OCI-LY3 (cell line): Measurements from ENCODE around the gene VRTN.

ENCODE experiments used
- H2AFZ ChIP-seq: fragments of 200-600, 300-600 bp; shearing (Covaris generic); 2 replicates; pipeline ENCODE4 v1.6.0; 2014; ENCODE audit warnings: antibody characterized with exemption, low read depth, low read length
- H3K27ac ChIP-seq: fragments of 200-600, 300-600 bp; sonication (generic); 2 replicates; pipeline ENCODE4 v1.5.1; 2014; ENCODE audit warnings: mild to moderate bottlenecking, low read length, moderate library complexity, mixed read lengths
- H3K27me3 ChIP-seq: fragments of 200-600, 300-600 bp; sonication (generic); 2 replicates; pipeline ENCODE4 v1.6.1; 2014; ENCODE audit warnings: low read depth, low read length, mixed read lengths
- H3K36me3 ChIP-seq: fragments of 200-600, 300-600 bp; sonication (generic); replicated peaks from 2 replicates; pipeline ENCODE3; 2014; ENCODE audit warnings: low read depth, low read length, mixed read lengths
- H3K4me1 ChIP-seq: fragments of 300-600, 200-600 bp; sonication (generic); 2 replicates; pipeline ENCODE4 v1.6.1; 2014; ENCODE audit warnings: low read length, mixed read lengths
- H3K4me2 ChIP-seq: fragments of 200-600, 300-600 bp; sonication (generic); 2 replicates; pipeline ENCODE4 v1.6.1; 2014; ENCODE audit warnings: low read length, mixed read lengths
- H3K4me3 ChIP-seq: fragments of 300-600, 200-600 bp; sonication (generic); 2 replicates; pipeline ENCODE4 v1.5.1; 2014; ENCODE audit warnings: antibody characterized with exemption, mild to moderate bottlenecking, low read length, moderate library complexity
- H3K79me2 ChIP-seq: fragments of 300-600, 200-600 bp; shearing (Covaris generic); 2 replicates; pipeline ENCODE4 v1.6.1; 2014; ENCODE audit warnings: mild to moderate bottlenecking, low read length, mixed read lengths
- H3K9ac ChIP-seq: fragments of 300-600, 200-600 bp; shearing (Covaris generic); 2 replicates; pipeline ENCODE4 v1.6.0; 2014; ENCODE audit warnings: mild to moderate bottlenecking, low read length, moderate library complexity
- H3K9me3 ChIP-seq: fragments of 200-600, 300-600 bp; shearing (Covaris generic); 2 replicates; pipeline ENCODE4 v1.6.1; 2014; ENCODE audit warnings: low read length, mixed read lengths; ENCODE audit not compliant: insufficient read depth
- H4K20me1 ChIP-seq: fragments of 200-600, 300-600 bp; sonication (generic); 2 replicates; pipeline ENCODE4 v1.6.1; 2016; ENCODE audit warnings: low read length, mixed read lengths; ENCODE audit not compliant: insufficient read depth
- CTCF ChIP-seq: fragments of 200-600, 300-600 bp; sonication (generic); IDR thresholded peaks from 2 replicates; pipeline ENCODE4 v1.5.1; 2014; ENCODE audit warnings: antibody characterized with exemption, low read length, low read depth
- EZH2phosphoT487 ChIP-seq: fragments of 200-600 bp; shearing (Covaris generic); IDR thresholded peaks from 2 replicates; pipeline ENCODE4 v1.6.1; 2018; ENCODE audit warnings: antibody characterized with exemption, mixed run types, low read depth

Gene VRTN

DNA sequence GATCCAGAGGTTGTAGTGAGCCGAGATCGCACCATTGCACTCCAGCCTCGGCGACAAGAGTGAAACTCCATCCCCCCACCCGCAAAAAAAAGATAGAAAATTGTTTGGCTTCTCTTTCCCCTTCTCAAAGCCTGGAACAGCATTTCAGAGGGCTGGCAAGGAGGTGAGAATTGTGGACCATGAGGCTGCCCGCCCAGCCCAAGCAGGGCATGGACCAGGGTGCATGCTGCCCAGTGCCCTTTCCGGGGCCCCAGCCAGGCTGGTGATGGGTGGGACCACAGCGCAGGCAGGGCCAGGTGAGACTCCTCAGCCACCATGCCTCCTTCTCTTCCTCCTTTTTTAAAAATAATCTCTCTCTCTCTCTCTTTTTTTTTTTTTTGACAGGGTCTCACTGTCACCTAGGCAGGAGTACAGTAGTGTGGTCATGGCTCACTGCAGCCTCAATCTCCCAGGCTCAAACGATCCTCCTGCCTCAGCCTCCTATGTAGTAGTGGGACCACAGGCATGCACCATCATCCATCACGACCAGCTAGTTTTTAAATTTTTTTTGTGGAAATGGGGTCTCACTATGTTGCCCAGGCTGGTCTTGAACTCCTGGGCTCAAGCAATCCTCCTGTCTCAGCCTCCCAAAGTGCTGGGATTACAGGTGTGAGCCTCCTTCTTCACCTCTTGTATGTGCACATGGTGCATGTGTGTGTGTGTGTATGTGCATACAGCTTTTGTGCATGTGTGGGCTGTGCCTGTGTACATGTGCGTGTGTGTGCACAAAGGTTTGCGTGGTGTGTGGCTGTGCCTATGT lies 55.5 kb downstream of the VRTN start:
- H4K20me1 ChIP-seq, result no peaks in the 10 kb centered on the region
- no peak overlapping the region for H3K27ac ChIP-seq
- H3K27me3 ChIP-seq, result peaks cover 5% of the 10 kb centered on the region; the same call in 1 of the 2 replicates
- H2AFZ ChIP-seq, result no peak overlapping the region
- H3K79me2 ChIP-seq, result no peaks in the 10 kb centered on the region
- TF ChIP-seq EZH2phosphoT487 (no peak), CTCF (no peak)
- H3K4me3 ChIP-seq, result no peak overlapping the region
- H3K9me3 ChIP-seq, result no peaks in the 10 kb centered on the region
- H3K9ac ChIP-seq, result no peak overlapping the region
- H3K4me2 ChIP-seq, result no peak overlapping the region
- peaks cover 31% of the 10 kb centered on the region for H3K4me1 ChIP-seq
- H3K36me3 ChIP-seq, result no peaks in the 10 kb centered on the region

DNA sequence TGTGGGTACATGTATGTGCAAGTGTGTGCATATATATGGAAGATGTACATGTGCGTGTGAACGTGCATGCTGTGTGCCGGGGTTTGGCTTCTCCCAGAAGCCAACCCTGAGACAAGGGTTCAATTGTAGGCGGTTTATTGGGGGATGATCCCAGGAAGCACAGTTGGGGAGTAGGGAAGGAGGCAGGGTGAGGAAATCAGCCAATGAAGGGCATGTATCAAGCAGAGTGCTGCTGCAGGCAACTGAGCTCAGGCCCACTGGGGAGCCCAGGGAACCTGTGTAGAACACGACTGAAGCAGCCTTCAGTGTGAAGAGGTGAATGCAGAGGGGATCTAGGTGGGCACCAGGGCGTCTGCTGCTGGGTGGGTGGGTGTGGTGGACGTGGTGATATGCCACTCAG lies 56.2 kb downstream of the VRTN start:
- peaks cover 31% of the 10 kb centered on the region for H3K4me1 ChIP-seq
- TF ChIP-seq CTCF (no peak), EZH2phosphoT487 (no peak)
- H3K27me3 ChIP-seq, result peaks cover 5% of the 10 kb centered on the region; the same call in 1 of the 2 replicates
- no peaks in the 10 kb centered on the region for H3K36me3 ChIP-seq
- no peaks in the 10 kb centered on the region for H4K20me1 ChIP-seq
- no peaks in the 10 kb centered on the region for H3K79me2 ChIP-seq
- H3K4me3 ChIP-seq, result no peak overlapping the region
- H3K27ac ChIP-seq, result no peak overlapping the region
- no peak overlapping the region for H3K4me2 ChIP-seq
- no peaks in the 10 kb centered on the region for H3K9me3 ChIP-seq
- H3K9ac ChIP-seq, result no peak overlapping the region
- H2AFZ ChIP-seq, result no peak overlapping the region

DNA sequence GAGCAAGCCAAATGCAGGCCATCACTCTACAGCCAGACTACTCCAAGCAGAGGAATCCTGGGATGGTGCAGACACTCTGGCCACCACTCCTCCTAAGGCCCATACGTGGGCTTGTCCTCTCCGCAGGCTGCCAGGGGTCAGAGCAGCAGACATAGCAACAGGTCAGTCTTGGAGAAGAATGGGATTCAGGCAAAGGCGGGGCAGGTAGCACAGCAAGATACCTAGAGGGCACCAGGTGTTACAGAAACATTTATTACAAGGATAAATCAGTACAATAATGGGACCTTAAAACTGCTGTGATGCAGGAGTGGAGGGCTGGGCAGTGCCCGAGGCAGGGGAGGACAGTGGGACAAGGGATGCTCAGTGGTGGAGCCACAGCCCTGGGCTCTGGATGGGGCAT lies 57.4 kb downstream of the VRTN start:
- Histone ChIP-seq H3K27me3 (no peaks in the 10 kb centered on the region), H2AFZ (no peak overlapping the region), H3K4me1 (peaks cover 27% of the 10 kb centered on the region), H4K20me1 (no peaks in the 10 kb centered on the region), H3K4me2 (no peak overlapping the region), H3K9ac (no peak overlapping the region), H3K9me3 (no peaks in the 10 kb centered on the region), H3K27ac (no peak overlapping the region), H3K4me3 (no peak overlapping the region), H3K79me2 (no peaks in the 10 kb centered on the region), H3K36me3 (no peaks in the 10 kb centered on the region)
- no peak for TF ChIP-seq EZH2phosphoT487
- no peak for TF ChIP-seq CTCF

- Histone ChIP-seq H3K4me2 (no peak overlapping the region), H3K27me3 (peaks cover 4% of the 10 kb centered on the region; the same call in 1 of the 2 replicates), H2AFZ (no peak overlapping the region), H3K9ac (no peak overlapping the region), H3K4me1 (peaks cover 11% of the 10 kb centered on the region), H3K9me3 (no peaks in the 10 kb centered on the region), H3K27ac (no peak overlapping the region), H3K79me2 (no peaks in the 10 kb centered on the region), H4K20me1 (no peaks in the 10 kb centered on the region), H3K36me3 (no peaks in the 10 kb centered on the region), H3K4me3 (no peak overlapping the region)
- TF ChIP-seq EZH2phosphoT487 (no peak), CTCF (no peak)
These were observed 58.9 kb downstream of the VRTN start for GRCh38 chr14:74407021-74407800.
